Pancreas (tissue), 10 donors: ENCODE results near the gene CNKSR2. TPM values are rescaled to one million over a fixed set of nuclear protein-coding genes. Genes with fewer than 3 reads are reported as not detected.
A peak's percentile ranks its signal among the peaks of the same experiment; 100 is the strongest.

Experiments
- ATAC-seq, 4 donors: fragments of 200-7000 bp; cut with Tn5 transposase; one replicate each; pipeline versions ENCODE4 v1.8.0 to v1.9.1; 2020; ENCODE audit warnings: mild to moderate bottlenecking in 4 of 4, moderate library complexity in 4 of 4
- DNase-seq, 6 donors: peaks; one replicate each; pipeline ENCODE4 v3.0.0-alpha.2; 2020
- FAIRE-seq: peaks from 2 replicates; lab custom pipeline; 2012; peaks lifted over from hg19 to GRCh38; lab: Jason Lieb, UNC
- H3K27ac ChIP-seq, 4 donors: fragments of 200-600 bp; sonication (generic); 1 replicate in 3 of 4; 2 replicates in 1 of 4; pipeline versions ENCODE4 v1.5.0 to v1.8.0; 2020
- H3K27me3 ChIP-seq, 4 donors: fragments of 200-600 bp; one replicate each; pipeline ENCODE4 v1.8.0; 2021
- H3K36me3 ChIP-seq, 3 donors: fragments of 200-600 bp; sonication (generic) in 1 of 3; one replicate each; pipeline versions ENCODE4 v1.5.0 to v1.8.0; 2020 to 2021
- H3K4me1 ChIP-seq, 3 donors: fragments of 200-600 bp; one replicate each; pipeline ENCODE4 v1.8.0; 2021
- H3K4me3 ChIP-seq, 4 donors: fragments of 200-600 bp; sonication (generic) in 2 of 4; one replicate each; pipeline versions ENCODE4 v1.5.0 to v1.8.0; 2020 to 2021
- H3K9me3 ChIP-seq, 4 donors: fragments of 200-600 bp; one replicate each; pipeline ENCODE4 v1.8.0; 2021
- CTCF ChIP-seq, 4 donors: fragments of 200-600 bp; sonication (generic) in 3 of 4; IDR thresholded peaks; one replicate each; pipeline versions ENCODE4 v1.5.0 to v1.8.0; 2021; ENCODE audit warnings: antibody characterized with exemption in 4 of 4
- WGBS, 2 donors: extraction: QIAGEN DNeasy Blood & Tissue Kit; methylation state at CpG; one replicate each; pipeline ENCODE4 v1.1.7; 2013; 5-methylcytosine and 5-hydroxymethylcytosine counted together
- intact Hi-C, 3 donors: fragments of 100-400 bp; cut with DNase I; formaldehyde crosslinking; loops; one replicate each; pipeline versions ENCODE4 v1.11.1 to v1.14.2; 2022
- polyA plus RNA-seq, 2 donors: library from polyadenylated mRNA; stranded (reverse); fragments of 200-250 nt; gene quantifications; one replicate each; pipeline ENCODE4 v1.2.3, GENCODE V29; 2013
- total RNA-seq, 6 donors: library from RNA; stranded (reverse); fragmentation: NEBNext Ultra II Directional in 4 of 6; extraction: Animal tissue kit (Norgen Biotek cat#: 25700) in 4 of 6; gene quantifications; one replicate each; pipeline versions ENCODE4 v1.2.1 to v1.2.4, GENCODE V29; 2021 to 2023
- donor health status: healthy with polysubstance abuse.
- donor health status: DM: no; HTN: no; CAD: no; lungs with moderate emphysema.
- donor health status: DM: no; HTN: no; CAD: no.
- donor health status: control.
- donor health status: control.
- donor health status: Bipolar disorder and iron deficiency.
- donor health status: DM: yes; HTN: yes; CAD: no.
- donor health status: DM: no; HTN: no; CAD: no.
- donor health status: DM: no; HTN: no; CAD: no.
- donor health status: DM: yes; HTN: yes; CAD: no.

The CNKSR2 gene
- total and polyA plus RNA-seq, 8 donors, result 1.1 to 4.0 (median 2.5) TPM

- no peak for ATAC-seq
- H3K36me3 ChIP-seq, result no peaks in the 10 kb centered on the region
- intact Hi-C loops, result no loop called here
- 66 to 83% methylated on average over 3 of the region's 3 CpGs for WGBS, 2 donors
- no peak for TF ChIP-seq CTCF (IDR thresholded peaks at IDR 0.05)
- DNase-seq, result no peak
- no peaks in the 10 kb centered on the region for H3K9me3 ChIP-seq
- no peak overlapping the region for H3K4me3 ChIP-seq
- H3K27ac ChIP-seq, result no peak overlapping the region
- H3K4me1 ChIP-seq, result no peaks in the 10 kb centered on the region
- H3K27me3 ChIP-seq, result peaks cover 0 to 6% (median 0%) of the 10 kb centered on the region in 4 donors
- no peak for FAIRE-seq
Measured at GRCh38 chrX:21645886-21646285, 271.7 kb downstream of the CNKSR2 start.

- intact Hi-C loops, result no loop called here
- Histone ChIP-seq H3K4me3 (no peak overlapping the region), H3K9me3 (no peaks in the 10 kb centered on the region), H3K27me3 (peaks cover 0 to 27% (median 0%) of the 10 kb centered on the region in 4 donors), H3K36me3 (no peaks in the 10 kb centered on the region), H3K4me1 (no peaks in the 10 kb centered on the region), H3K27ac (no peak overlapping the region)
- peak in 1 of 6 donors; percentile 27 for DNase-seq
- no peak for TF ChIP-seq CTCF (IDR thresholded peaks at IDR 0.05)
- 30 to 37% methylated on average over 69 to 76 of the region's 76 CpGs for WGBS, 2 donors
- peak in 1 of 4 donors; percentile 15 for ATAC-seq
- no peak for FAIRE-seq
Measured at GRCh38 chrX:21655901-21656586, 281.8 kb downstream of the CNKSR2 start.

- FAIRE-seq (no peak), ATAC-seq (no peak), DNase-seq (peak in 2 of 6 donors; percentile 14 to 64)
- TF ChIP-seq CTCF (IDR thresholded peaks at IDR 0.05), result no peak
- no peak overlapping the region for H3K4me3 ChIP-seq
- 61 to 64% methylated on average over 60 to 61 of the region's 61 CpGs for WGBS, 2 donors
- intact Hi-C loops, result no loop called here
- H3K4me1 ChIP-seq, result no peaks in the 10 kb centered on the region
- H3K27me3 ChIP-seq, result peaks cover 0 to 34% (median 0%) of the 10 kb centered on the region in 4 donors
- H3K36me3 ChIP-seq, result no peaks in the 10 kb centered on the region
- H3K27ac ChIP-seq, result no peak overlapping the region
- H3K9me3 ChIP-seq, result no peaks in the 10 kb centered on the region
Measured at GRCh38 chrX:21656587-21657317, 282.5 kb downstream of the CNKSR2 start.

GRCh38 chrX:21657318-21658151, 283.3 kb downstream of the CNKSR2 start:
- H3K27me3 ChIP-seq, result peaks cover 0 to 30% (median 0%) of the 10 kb centered on the region in 4 donors
- TF ChIP-seq CTCF (IDR thresholded peaks at IDR 0.05), result no peak
- ATAC-seq, result no peak

More at GRCh38 chrX:21657318-21658151, 283.3 kb downstream of the CNKSR2 start:
- Histone ChIP-seq H3K27ac (no peak overlapping the region), H3K4me3 (peak overlapping the region in 2 of 4 donors; percentile 15 to 34), H3K36me3 (no peaks in the 10 kb centered on the region), H3K9me3 (no peaks in the 10 kb centered on the region), H3K4me1 (no peaks in the 10 kb centered on the region)
- intact Hi-C loops, result no loop called here
- 49 to 54% methylated on average over 56 to 57 of the region's 57 CpGs for WGBS, 2 donors
- peak in 1 of 6 donors; percentile 63 for DNase-seq
- no peak for FAIRE-seq
